HG03575 (cell line): Measurements from ENCODE around the gene KLHL29.
"Not testable (repeated sequence)": the region's sequence is repeated elsewhere in the genome, so short reads cannot be mapped to it uniquely, and the experiment has no call there.

ENCODE experiments used
- ATAC-seq: cut with Tn5 transposase; IDR thresholded peaks from one replicate; pipeline ENCODE4 v1.9.1; 2021; ENCODE audit not compliant: unreplicated experiment, insufficient number of reproducible peaks, low FRiP score; ENCODE audit errors: extremely low read depth

Gene KLHL29

DNA sequence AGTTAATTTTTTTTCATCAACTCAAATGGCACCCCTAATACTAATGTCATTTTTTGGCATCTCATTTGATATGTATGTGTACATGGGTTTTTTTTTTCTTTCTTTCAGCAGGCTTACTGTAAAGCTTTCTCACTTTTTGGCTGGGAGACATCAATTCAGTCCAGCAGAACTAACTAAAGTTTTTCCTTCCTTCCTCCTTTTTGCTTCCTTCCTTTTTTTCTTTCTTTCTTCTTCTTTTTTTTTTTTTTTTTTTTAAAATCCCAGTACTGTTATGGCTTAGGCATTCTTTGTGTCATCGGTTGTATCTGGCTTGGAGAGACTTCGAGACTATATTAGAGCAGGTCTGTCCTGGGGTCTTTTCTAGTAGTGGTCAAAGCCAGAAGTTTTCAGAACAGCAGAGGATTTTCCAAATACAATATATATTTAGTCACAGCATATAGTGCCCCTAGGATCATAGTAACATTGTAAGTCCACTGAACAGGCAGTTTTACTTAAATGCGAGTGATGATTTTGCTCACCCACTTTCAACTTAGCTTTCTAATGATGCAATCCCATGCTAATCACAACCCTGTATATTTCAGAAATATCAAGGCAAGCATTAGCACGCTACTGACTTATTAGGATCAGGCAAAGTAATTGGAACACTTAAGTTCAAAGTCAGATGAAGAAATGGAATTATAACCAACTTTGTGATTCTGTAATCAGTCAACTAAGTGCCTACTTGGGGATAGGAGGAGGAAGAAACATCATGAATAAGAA is 4.0 kb downstream of the KLHL29 start:
- ATAC-seq = no peak

- no peak for ATAC-seq
These were observed 5.2 kb downstream of the KLHL29 start for GRCh38 chr2:23390152-23390551.

DNA sequence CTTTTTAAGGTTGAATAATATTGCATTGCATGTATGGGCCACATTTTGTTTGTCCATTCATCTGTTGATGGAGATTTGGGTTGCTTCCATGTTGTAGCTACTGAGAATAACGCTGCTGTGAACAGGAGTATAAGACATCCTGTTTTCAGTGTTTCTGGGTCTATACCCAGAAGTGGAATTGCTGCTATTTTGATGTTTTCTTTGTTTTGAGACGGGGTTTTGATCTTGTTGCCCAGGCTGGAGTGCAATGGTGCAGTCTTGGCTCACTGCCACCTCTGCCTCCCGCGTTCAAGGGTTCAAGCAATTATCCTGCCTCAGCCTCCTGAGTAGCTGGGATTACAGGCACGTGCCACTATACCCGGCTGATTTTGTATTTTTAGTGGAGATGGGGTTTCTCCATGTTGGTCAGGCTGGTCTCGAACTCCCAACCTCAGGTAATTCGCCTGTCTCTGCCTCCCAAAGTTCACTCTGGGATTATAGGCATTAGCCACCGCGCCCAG is 6.3 kb downstream of the KLHL29 start:
- not testable (repeated sequence) for ATAC-seq

DNA sequence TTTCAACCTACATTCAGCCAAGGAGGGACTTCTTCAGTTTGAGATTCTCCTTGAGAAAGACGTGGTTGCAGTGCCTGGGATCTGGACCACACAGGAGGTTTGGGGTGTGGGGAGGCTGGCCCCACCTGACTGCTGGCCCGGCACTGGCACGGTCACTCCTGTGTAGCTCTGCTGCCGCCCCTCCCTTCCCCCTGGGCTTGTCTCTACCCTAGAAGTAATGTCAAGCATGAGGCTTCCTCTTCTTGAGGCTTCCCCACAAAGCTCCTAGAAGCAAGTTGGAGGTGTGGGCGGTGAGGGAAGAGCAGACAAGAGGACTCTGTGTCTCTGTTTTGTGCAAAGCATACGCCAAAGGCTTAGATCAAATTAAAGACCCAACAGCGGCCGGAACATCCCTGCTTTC is 8.7 kb downstream of the KLHL29 start:
- ATAC-seq = no peak

GRCh38 chr2:23394700-23395099 is 9.7 kb downstream of the KLHL29 start:
- ATAC-seq = no peak

DNA sequence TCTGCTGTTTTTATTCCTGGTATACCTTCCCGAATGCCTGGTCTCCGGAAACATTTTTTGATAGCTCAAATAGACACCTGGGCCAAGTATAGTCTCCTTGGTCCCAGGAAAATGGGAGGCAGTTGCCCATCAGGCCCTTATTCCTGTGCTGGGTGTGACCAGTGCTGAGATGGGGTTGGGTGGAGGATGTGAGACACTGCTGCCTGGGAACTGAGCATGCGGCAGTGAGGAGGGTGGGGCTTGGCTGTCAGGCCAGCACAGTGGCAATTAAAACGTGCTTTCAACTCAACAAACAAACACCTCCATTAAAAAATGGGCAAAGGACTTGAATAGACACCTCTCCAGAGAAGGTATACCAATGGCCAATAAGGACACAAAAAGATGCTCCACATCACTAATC is 12.5 kb downstream of the KLHL29 start:
- no peak for ATAC-seq

DNA sequence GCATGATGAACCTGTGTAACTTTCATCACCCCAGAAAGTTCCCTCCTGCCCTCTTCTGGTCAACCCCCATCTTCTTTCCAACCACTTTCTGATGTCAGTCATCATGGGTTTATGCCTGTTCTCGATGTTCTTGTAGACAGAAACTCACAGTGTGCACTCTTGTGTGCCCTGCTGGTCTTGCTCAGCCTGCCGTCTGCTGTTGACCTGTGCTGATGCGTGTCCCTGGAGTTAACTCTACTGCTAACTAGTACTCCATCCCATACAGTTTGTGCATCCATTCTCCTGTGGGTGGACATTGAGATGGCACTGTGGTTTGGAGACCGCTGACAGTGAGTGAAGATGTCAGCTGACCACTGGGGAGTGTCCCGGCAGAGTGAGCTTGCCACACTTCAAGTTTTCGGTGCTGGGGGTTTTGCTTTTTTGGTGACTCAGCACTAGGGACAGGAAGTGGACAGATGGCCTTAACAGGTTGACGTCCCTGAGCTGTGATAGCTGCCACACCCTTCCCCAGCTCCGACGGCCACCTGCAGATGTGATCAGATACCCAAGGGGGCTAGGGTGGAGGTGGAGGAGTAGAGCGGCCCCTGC is 14.8 kb downstream of the KLHL29 start:
- ATAC-seq = no peak

DNA sequence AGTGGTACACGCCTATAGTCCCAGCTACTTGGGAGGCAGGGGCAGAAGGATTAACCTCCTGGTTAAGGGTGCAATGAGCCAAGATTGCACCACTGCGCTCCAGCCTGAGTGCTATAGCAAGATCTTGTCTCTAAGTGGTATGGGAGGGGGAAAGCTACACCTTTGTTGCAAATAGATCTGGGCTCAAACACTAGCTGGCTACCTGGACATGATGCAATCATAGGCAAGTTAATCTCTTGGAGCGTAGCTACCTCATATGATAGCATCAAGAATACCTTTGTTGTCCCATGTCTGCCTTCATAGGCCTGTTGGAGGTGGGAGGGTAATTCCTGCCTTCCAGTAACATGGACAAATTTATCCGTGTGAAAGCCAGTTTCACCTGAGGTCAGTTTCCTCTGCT is 15.7 kb downstream of the KLHL29 start:
- no peak for ATAC-seq

DNA sequence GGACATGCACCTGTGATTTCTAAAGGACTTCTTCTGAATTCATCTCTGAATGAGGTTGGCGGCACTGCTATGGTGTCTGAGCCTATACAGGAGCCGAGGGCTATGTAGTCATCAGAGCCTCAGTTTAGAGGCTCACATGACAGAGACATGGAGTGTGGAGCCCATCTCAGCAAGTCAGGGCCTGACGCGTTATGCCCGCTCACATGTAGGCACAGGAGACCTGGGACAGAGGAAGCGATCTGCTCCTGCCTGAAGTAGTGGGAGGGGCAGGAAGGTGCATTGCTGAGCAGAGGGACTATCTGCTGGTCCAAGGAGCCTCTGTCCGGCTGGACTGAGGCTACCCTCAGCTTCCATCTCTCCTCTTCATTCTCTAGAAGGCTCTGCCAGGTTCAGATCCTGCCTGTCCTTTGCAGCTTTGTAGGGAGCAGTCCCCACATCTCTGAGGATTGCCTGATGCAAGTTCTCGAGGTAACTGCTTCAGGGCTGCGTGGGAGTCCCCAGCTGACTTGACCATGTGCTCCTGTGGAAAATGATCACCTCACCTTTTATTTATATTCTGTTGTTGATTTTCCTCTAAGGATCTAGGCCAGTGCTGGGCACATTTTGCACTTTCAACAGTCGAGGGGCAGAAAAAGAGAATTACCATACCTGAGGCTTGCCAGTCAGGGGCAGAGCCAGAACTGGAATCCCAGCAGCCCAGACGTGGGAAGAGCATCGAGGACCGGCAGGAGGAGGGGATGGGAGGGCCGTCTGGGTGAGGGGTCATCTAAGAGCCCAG is 16.6 kb downstream of the KLHL29 start:
- ATAC-seq = no peak

- no peak for ATAC-seq
These were observed 17.3 kb downstream of the KLHL29 start for GRCh38 chr2:23402205-23402740.

DNA sequence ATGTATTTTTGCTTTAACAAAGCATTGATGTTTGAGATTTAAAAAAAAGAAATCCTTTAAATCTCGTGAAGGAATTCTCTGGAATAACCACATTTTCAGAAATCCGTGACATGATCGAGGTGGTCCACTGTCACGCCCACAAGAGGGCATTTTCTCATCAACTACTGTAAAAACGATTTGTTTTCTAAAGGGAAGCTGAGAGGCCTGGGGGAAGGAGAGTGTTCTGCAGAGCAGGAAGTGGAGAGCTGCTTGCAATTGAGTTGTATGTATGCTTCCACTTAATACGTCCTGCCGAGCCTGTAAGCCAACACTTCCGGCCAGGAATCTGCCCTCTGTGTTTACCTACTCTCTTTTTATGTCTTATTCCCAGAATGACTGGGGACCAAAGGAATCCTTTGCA is 19.4 kb downstream of the KLHL29 start:
- peak; percentile 53 for ATAC-seq

DNA sequence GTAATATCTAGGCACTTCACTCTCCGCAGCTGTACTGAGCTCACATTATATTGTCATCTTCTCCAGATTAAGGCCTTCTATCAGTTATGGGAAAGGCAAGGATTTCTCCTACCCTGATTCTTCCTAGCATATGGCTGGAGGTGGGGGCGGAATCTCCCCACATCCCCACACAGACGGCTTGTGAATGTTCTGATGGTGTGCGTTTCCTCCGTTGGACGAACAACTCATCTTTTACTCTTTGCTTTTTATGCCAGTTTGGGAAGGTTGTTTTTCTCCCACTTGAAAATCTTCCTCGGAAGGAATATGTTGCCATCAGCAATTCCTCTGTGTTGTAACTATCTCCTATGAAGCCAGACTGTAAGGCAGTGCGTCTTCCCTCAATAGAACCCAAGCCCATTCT is 24.3 kb downstream of the KLHL29 start:
- ATAC-seq = no peak

DNA sequence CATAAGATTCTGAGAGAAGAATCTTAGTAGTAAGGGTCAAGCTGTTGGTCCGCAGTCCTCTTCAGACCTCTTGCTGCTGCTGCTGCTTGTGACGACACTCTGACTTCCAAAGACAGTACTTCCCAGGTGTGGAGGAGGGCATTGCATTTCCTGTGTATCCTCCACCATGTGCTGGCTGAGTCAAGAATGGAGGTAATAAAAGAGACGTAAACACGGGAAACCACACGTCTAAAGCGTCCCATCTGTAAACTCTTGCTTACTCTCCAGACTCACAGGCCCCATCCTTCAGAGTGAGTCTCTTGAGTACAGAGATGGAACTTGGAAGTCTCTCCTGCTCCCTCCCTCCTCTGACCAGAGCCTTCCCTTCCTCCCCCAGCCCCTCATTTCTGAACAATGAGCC is 25.6 kb downstream of the KLHL29 start:
- ATAC-seq = no peak

- no peak for ATAC-seq
These were observed 26.9 kb downstream of the KLHL29 start for GRCh38 chr2:23411752-23412431.

DNA sequence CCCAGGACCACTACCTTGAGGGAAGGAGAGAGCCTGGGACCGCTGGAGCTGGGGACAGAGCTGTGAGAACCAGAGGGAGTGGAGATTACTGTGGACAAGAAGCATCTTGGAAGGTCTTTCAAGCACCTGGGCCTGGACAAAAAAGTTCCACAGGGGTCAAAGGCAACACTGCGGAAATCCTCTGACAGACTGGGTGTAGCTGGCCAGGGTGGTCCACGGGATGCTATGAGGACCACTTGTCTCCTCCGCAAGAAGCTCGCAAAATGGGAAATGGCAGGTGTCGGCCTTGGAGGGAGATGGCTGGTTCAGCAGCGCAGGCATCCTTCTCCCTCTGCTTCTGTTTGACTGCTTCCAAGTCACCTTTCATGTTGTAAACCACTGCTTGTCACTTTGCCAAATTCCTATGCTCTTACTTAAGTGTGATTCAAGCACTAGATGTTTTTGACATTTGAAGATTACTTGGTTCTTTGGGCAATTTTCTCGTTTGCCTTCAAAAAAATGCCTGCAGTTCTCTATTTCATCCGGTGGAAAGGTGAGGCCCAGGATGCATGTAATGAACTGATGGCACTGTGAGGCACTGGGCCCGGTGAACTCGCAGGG is 27.7 kb downstream of the KLHL29 start:
- no peak for ATAC-seq

DNA sequence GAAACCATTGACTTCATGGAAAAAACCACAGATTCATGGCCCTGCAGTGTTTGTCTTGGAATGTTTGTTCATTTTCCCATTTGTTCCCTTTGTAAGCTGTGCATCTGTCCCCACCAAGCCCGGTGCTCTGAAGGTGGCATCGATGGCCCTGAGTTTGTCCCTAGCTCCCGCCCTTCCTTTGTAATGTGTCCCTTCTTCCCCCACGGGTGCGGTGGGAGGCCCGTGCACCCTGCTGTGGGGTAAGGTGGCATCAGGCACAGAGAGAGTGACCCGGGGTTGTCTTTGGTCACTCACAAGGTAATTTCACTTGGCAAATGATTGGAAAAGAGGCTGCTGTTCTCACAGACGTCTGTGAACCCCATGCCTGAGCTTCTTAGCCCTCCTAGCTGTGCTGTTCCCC is 28.7 kb downstream of the KLHL29 start:
- no peak for ATAC-seq

- no peak for ATAC-seq
These were observed 29.1 kb downstream of the KLHL29 start for GRCh38 chr2:23414106-23414505.

- ATAC-seq = no peak
These were observed 29.9 kb downstream of the KLHL29 start for GRCh38 chr2:23414871-23415270.

DNA sequence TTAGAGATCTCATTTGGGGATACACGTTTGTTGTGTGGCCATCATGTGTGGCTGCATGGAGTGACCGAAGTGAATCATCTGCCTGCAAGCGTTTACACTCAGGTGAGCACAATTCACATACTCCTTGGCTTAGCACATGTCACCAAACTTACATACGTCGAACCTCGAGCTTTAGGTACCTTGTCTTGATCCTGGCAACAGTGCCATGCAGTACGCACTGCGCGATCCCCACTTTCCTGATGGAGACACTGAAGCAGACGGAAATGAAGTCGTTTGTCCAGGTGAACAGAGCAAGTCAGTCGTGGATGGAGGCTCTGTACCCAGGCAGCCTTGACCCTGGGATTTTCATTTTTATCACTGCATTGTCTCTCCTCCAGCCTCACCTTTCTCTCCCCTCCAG is 32.3 kb downstream of the KLHL29 start:
- no peak for ATAC-seq
